ENCODE data around the gene HIVEP3.
"Not testable (repeated sequence)": the region's sequence is repeated elsewhere in the genome, so short reads cannot be mapped to it uniquely, and the experiment has no call there.

HIVEP3 gene

DNA sequence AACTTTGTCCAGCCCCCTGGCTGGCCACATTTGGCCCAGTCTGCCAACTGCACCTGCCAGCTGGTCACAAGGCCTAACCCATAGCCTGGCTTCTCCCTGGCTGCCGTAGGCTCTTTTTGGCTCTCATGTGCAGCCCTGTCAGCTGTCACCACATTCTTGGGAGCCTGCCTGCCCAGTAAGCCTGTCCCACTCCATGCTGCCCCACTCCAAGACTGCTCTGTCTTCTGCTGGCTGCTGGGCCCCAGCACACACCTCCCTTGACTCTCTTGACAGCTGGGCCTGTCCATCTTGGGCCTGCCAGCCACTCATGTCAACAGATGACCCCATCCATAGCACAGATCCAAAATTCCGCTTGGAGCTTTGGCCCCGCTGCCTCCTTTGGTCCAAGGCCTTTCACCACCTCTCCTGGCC is 360.0 kb downstream of the HIVEP3 start:
- no peak for DNase-seq (ENCODE audit: low read depth)

DNA sequence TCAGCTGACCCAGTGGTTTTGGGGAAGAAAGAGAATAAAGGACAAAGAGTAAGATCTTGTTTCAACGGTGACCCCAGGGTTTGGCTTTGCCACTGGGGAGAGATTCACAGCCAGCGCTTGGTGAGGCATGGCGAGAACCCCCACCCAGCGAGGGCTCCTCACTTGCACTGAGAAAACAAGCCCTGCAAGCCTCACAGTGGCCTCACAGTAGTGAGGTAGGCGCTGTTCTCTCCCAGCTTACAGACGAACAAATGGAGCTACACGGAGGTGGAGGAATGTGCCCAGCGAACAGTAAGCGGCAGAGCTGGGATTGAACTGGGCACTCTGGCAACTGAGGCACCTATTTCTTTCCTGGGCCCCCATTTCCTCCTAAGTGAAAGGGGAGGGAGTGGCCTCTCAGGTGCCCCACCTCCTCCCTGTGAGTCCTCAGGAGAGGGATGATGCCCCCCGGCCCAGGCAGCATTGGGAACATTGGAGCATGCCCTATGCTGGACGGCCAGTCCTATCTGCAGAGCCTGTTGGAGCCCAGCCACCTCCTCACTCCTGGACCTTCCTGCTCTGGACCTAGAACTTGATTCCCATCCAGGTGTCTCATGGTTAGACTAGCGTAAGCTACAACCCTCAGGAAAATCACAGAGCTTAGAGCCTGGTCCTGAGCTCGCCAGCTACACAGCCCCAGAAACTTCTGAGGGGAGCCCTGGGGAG is 360.8 kb downstream of the HIVEP3 start:
- DNase-seq (ENCODE audit: low read depth) = no peak

DNA sequence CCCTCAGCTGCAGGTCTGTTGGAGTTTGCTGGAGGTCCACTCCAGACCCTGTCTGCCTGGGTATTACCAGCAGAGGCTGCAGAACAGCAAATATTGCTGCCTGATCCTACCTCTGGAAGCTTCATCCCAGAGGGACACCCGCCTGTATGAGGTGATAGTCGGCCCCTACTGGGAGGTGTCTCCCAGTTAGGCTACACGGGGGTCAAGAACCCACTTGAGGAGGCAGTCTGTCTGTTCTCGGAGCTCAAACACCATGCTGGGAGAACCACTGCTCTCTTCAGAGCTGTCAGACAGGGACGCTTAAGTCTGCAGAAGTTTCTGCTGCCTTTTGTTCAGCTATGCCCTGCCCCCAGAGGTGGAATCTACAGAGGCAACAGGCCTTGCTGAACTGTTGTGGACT is 364.0 kb downstream of the HIVEP3 start:
- DNase-seq (ENCODE audit: low read depth) = not testable (repeated sequence)

DNA sequence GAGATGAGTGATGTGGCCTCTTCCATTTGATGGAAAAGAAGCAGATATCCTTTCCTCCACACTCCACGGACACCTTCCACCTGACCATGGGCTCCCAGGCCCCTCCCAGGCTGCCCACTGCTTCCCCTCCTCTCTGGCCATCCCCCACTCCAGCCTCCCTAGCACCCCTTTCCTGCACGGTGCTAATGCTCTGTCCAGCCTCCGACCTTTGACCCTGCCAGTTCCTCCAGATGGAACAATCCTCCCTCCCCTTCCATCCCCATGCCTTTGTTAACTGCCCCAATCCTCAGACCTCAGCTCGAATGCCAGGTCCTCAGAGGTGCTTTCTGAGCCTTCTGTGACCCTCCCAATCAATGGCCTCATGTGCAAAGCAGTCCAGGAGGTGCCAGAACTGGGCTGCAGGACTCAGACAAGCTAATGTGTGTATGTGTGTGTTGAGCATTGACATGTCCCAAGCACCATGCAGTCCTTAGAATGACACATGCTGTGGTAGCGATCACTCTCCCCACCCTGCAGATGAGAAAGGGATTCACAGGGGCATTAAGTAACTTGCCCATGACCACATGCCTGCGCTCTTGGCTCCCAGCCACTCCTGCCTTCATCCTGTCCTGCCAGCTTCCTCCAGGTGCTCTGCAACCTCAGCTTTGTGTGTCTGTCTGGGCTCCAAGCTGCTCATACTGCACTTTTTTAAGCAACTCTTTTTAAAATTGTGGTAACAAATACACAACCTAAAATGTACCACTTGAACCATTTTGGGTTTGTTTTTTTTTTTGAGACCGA is 370.8 kb downstream of the HIVEP3 start:
- no peak for DNase-seq (ENCODE audit: low read depth)

DNA sequence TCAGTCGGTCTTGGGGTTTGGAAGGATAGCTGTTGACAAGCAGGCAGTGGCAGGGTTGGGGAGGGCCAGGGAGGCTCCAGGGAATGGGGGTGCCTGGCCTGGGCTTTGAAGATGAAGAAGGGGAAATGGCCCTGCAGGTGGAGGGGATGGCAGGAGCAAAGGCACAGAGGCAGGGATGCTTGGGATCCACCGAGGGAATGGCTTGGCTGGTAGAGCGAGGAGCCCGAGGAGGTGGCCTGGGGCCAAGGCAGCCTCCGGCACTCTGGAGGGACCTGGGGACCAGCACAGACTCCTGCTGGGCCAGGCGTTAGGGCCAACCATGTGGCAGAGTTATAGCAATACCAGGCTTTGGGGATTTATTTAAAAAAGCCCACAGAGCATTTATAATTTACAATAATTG is 371.4 kb downstream of the HIVEP3 start:
- no peak for DNase-seq (ENCODE audit: low read depth)

DNA sequence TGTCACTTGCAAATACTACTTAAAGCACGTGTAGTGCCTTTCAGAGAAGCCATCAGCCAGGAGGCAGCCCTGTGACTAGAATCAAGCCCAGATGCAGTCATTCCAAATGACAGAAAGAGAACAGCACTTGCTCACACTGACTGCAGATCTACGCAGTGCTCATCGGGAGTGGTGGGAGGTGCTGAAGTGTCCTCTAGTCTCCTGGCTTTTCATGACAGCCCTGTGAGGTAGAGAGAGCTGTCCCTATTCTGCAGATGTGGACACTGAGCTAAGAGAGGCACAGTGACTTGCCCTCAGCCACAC is 371.9 kb downstream of the HIVEP3 start:
- no peak for DNase-seq (ENCODE audit: low read depth)

DNA sequence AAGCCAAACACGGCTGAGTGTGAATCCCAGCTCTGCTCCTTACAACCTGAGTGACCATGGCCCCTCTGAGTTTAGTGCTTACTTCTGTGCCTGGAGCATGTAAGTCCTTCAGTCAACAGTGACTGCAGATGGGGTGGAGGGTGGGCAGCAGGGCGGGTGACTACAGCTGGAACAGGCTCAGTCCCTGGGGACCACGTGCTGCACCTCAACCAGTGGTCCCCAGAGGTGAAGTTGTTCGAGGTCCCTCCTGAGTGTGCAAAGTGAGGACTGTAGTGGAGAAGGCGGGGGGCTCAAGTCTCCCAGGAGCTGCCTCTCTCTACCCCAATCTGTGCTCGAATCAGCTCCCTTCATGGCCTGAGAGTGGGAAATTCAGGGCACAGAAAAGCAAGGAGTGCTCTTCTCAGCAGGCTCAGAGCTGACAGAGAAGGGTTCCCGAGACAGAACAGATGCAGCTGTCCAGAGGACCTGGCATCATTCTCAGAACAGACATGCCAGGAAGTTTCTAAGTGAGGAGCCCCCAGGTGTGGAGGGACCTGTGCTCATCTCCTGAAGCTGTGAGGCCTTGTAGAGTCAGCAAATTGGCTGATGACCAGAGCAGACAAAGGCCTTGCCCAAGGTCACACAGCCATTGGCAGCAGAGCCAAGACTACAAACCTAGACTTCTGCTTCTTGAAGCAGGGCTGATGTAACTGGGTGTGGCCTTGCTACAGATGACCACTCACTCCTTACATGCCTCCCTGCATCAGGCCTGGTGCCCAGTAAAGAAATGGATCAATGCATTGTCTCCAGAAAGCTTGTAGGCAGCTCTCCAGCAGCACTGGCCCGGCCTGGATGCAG is 372.5 kb downstream of the HIVEP3 start:
- no peak for DNase-seq (ENCODE audit: low read depth)

DNA sequence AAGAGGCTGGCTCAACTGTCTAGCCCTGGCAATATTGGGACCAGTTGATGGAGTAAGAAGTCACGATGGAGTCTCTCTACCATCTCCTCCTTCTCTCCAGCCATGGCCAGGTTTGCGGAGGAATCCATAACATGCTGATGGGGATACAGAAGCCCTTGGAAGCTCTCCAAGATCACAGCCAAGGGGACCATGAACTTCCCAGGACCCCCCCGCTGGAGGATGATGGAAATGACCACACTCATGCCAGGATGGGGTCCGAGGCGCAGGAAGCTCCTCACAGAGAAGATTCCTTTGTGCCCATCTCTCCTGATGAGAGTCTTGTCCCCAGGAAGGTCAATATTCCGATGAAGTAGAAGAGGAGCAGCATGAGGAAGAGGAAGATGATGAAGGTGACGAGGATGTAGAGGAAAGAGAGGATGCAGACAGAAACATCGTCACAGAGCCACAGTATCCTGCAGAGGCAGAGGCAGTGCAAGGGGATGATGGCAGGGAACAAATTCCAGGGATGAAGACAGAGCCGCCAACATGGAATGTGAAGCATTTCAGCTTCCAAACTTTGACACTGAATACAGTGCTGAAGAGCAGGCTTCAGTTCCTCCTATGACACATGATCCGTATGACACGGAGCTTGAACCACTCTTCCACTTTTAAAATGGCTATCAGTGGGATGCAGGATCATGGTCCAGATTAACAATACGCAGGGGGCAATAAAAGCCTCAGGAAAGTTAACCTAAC is 376.4 kb downstream of the HIVEP3 start:
- no peak for DNase-seq (ENCODE audit: low read depth)

DNA sequence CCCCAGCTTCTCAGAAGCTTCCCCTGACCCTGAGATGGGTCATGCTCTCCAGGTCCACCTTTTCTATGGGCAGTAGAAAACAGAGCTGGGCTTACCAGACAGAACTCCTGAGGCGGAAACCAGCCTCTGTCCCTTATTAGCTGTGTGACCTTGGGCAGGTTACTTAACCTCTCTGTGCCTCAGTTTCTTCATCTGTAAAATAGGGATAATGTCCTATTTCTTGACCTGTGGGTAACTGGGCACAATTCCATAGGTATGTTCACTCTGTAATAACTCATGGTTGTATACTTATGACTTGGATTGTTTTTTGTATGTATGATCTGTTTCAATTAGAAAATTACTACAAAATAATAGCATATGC is 377.1 kb downstream of the HIVEP3 start:
- DNase-seq (ENCODE audit: low read depth) = no peak

DNA sequence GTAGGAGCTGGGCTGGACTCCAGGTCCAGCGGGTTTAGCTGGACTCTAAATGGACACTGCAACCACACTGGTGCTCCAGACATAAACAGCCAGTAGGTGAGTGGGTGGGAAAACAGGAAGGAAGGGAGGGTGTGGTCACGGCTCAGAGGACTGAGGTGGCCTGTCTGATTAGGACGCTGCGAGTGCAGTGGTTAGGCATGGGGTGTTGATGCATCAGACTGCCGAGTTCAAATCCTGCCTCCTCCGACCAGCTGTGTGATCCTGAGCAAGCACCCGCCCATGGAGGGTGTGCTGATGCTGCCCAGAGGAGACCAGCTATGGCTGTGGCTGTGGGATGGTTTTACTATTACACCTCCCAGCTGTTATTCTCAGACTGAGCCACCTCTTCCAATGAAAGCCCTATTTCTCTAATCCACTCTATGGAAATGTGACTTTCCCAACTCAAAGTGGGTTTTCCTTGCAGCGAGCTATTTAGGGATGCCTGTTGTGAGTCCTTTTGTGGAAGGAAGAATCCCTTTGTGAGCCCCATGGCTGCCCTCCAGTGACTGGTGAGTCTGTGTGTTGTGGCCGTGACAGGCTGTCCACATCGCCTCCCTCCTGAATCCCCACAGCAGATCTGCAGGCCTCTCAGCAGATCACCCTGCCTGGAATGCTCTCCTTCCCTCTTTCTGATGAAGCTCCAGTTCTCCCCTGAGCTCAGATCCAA is 377.7 kb downstream of the HIVEP3 start:
- DNase-seq (ENCODE audit: low read depth) = no peak

DNA sequence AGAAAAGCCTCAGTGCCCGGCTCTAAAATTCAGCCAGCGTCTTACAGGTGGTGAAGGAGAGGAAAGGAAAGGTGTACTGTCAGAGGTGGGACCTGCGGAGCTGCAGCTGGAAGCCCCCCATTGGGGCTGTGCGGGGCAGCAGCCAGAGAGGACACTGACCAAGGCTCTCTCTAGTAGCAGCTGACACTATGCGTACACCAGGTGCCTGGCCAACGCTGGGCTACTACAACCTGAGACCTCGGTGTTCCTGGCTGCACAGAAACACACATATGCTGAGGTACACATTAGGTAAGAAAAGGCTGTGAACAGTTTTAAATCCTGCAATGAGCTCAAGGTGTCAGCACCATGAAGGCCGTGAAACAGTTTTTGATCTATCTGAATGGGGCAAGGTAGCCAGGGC is 378.7 kb downstream of the HIVEP3 start:
- no peak for DNase-seq (ENCODE audit: low read depth)

DNA sequence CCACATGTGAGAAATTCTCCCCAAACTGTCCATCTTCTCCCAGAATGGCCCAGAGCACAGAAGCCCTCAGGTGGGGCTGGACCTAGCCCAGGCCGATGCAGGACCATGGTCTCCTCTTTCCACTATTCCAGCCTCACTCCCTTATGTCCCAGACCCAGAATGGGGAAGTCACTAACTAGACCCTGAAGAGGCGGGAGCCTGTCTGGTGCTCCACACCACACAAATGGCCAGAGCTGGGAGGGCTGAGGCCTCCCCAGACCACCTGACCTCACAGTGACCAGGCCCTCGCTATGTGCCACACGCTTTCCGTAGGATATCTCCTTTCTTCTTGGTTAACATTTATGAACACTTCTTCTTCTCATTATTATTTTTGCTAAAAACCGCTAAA is 379.3 kb downstream of the HIVEP3 start:
- DNase-seq (ENCODE audit: low read depth) = no peak

DNA sequence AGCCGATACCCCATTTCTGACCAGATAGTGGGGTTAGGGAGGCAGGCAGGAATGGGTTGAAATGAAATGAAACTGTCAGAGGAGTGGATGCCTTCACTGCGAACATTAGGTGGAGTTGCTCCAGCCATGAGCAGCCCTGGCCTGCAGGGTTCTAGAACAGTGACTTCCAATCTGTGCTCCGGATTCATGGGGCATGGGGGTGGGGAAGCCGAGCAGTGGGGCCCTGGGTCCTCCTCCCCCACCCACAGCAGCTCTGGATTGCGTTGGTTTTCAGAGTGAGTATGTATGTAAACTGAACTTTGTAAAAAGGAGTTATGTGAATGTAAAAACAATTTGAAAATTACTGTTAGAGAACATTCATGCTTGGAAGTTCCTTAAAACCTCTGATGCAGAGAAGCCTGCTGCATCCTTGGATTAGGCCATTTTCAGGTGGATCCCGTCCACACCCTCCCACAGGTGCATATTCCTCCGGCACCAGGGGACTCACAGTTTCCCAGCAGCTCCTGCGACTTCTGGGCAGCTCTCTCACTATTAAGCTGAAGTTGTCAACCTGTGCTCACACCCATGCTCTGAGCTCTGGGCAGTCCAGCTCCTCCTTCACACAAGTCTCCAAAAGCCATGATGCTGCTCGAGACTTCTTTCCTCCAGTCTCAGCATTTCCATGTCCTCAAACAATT is 379.8 kb downstream of the HIVEP3 start:
- DNase-seq (ENCODE audit: low read depth) = no peak

DNA sequence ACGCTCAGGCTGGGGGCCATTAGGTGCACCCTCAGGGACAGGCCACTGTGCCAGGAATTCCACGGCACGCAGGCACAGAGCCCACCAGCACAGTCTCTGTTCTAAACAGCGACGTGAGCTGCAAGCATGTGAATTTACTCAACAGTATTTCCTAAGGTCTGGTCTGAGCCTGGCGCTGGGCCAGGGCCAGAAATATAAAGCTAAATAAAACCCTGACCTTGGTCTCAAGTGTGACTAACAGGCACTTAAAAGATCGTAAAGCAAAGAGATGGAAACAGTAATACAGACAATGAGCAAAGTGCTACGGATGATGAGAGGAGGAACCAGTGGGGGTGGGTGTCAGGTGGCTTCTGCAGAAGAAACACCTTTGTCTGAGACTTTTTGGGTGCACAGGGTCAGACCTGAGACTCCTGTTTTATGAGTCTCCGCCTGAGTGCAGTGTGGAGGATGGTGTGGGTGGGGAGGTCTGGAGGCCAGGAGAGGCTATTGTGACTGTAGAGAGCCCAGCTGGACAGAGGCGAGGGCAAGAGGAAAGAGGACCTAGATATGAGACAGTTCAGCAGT is 380.9 kb downstream of the HIVEP3 start:
- peak; percentile 60 for DNase-seq (ENCODE audit: low read depth)

DNA sequence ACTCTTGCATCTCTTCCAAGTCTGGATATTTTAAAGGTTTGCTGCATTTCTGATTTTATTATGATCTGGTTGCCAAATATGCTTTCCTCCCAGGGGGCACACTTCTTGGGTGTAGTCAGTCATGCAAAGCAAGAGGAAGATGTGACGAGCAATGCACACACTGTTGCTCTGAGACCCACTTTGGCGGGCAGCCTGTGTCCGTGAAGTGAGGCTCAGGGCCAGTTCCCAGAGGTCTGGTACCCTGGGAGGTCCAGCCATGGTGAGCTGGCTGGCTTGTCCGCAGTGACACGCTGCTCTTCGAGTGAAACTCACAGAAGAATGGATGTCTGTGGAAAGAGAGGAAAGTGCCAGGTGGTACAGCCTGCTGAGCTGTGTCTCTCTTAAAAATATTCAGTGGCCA is 381.5 kb downstream of the HIVEP3 start:
- DNase-seq (ENCODE audit: low read depth) = peak; percentile 32

DNA sequence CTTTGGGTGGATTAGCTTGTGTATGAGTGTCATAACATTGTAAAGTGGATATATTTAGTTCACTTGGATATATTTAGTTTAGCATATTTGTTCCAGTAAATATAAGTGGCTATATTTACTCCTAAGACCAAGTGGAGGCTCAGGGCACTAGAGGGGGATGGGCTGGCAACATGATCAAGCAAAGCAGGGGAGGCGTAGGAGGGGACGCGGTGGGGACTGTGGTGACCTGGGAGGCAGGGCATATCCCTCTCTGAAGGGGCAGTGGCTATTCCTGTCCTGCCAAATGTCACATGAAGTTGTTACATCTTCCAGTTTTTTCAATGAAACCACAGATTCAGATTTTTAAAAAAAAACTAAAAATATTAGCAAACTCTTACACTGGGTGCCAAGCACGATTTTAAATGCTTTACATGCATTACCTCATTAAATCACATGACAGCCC is 382.3 kb downstream of the HIVEP3 start:
- no peak for DNase-seq (ENCODE audit: low read depth)

DNA sequence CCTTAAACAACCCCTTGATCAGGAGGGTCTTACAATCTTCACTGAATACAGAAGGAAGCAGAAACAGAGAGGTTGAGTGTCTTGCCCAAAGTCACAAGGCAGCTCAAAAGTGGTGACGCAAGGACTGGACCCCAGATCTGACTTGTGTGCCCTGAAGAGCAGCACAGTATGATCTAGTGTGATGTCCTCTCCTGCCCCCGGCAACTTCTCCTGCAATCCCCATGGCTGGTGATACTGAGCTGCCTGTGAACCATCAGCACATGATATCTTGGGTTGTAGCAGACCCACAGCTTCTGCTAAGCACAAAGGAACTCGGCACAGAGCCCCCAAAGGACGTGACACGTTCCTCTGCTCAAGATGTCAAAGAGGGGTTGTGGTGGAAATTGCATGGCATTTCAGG is 383.0 kb downstream of the HIVEP3 start:
- no peak for DNase-seq (ENCODE audit: low read depth)

DNA sequence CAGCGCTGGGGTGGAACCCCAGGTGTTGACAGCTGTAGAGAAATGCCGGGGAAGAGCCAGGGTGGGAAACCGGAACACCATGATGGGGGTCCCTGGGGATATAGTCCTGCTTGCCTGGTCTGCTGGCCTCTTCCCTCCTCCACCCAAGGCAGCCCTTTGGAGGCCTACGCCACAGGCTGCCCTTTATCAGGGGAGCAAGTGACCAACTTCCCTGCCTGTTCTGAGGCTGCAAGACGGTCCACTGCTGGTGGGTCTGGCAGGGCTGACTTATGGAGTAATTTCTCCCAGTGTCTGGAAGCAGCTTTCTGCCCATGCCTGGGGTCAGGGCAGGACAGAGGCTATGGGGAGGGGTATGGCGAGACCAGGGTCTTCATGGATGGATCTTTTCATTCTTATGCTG is 383.4 kb downstream of the HIVEP3 start:
- DNase-seq (ENCODE audit: low read depth) = no peak

DNA sequence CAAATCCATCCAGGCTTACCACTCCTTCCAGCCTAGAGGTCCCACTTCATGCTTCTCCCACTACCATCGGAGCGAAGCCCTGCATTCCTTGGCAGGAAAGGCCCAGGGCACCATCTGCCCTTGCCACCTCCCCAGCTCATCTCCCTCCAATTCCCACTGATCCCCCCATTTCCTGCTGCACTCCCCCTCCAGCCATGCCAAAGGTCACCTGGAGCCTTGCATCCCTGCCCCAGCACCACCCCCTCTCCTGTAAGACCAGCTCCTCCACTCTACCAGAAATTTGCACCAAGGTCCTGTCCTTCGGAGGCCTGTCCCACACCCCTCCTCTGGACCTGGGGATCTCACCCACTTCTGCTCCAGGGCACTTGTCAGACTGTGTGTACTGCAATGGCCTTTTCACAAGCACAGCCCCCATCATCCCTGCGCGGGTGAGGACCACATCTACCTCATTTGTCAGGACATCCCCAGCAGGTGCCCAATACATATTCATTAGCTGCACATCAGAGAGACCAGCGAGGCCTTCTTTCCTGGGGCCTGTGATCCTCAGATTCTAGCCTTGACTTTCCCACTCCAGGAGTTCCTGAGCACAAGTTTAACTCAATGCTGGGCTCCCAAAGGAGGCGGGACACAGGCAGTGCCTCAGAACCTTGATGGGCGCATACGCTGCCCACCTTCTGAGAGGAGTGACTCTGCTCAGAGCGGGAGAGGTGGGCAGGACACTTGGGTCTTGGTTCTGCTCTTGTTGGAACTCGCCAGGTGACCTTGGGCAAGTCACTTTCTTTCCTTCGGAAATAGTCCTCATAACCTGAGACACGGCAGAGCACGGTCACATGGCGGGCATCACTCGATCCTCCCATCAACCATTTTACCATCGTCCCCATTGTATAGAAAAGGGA is 384.3 kb downstream of the HIVEP3 start:
- no peak for DNase-seq (ENCODE audit: low read depth)

DNA sequence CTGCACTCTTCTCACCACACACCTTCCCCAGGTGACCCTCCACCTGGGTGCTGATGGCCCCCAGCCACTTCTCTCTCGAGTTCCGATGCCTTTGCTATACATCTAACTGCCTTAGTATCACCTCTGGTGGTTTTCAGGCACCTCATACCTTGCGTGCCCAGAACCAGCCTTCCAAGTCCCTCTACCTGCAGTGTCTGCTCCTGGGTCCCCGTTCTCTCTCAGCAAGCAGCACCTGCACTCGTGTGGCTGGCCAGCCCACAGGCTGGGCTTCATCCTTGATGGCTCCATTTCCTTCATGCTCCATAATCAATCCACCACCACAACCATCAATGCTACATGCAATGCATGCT is 385.0 kb downstream of the HIVEP3 start:
- DNase-seq (ENCODE audit: low read depth) = no peak

All from HS-5 (cell line).